H1 (cell line): ENCODE data around the gene MAPK8IP3. TPM values are rescaled to one million over a fixed set of nuclear protein-coding genes. Genes with fewer than 3 reads are reported as not detected.

Experiments
- BCL11A ChIP-seq, 2 experiments: IDR thresholded peaks; one replicate each; pipeline ENCODE4 v1.6.1; 2011; ENCODE audit warnings: low read depth in 2 of 2, low read length in 2 of 2, mild to moderate bottlenecking in 2 of 2
- CEBPB ChIP-seq: IDR thresholded peaks from 2 replicates; pipeline ENCODE4 v1.6.1; 2012; ENCODE audit warnings: low read depth, low read length
- EP300 ChIP-seq, 2 experiments: IDR thresholded peaks; 1 replicate in 1 of 2; 2 replicates in 1 of 2; pipeline ENCODE4 v1.6.1; 2011 to 2012; ENCODE audit warnings: low read depth in 2 of 2, low read length in 2 of 2, mild to moderate bottlenecking in 2 of 2, borderline replicate concordance in 1 of 2, inconsistent platforms in 1 of 2, moderate library complexity in 1 of 2
- RAD21 ChIP-seq, 2 experiments: IDR thresholded peaks in 1 of 2; conservative IDR thresholded peaks in 1 of 2; 2 replicates each; pipeline ENCODE4 v1.6.1; 2011; ENCODE audit warnings: low read depth in 2 of 2, low read length in 2 of 2, improper control_type of control experiment in 1 of 2, inconsistent platforms in 1 of 2, mild to moderate bottlenecking in 1 of 2, moderate library complexity in 1 of 2
- SAP30 ChIP-seq: fragments of 300-600 bp; sonication (generic); IDR thresholded peaks from 2 replicates; pipeline ENCODE4 v1.7.1; 2012; ENCODE audit warnings: low read length, moderate library complexity, mild to moderate bottlenecking, inconsistent platforms; ENCODE audit not compliant: insufficient read depth, insufficient replicate concordance
- SP1 ChIP-seq: IDR thresholded peaks from 2 replicates; pipeline ENCODE4 v1.6.1; 2011; ENCODE audit warnings: low read depth, low read length
- SP2 ChIP-seq: IDR thresholded peaks from 2 replicates; pipeline ENCODE4 v1.6.1; 2012; ENCODE audit warnings: mild to moderate bottlenecking, low read length, inconsistent platforms
- TEAD4 ChIP-seq: IDR thresholded peaks from 2 replicates; pipeline ENCODE4 v1.6.1; 2012; ENCODE audit warnings: low read depth, low read length, inconsistent platforms, mixed read lengths
- ZNF274 ChIP-seq: IDR thresholded peaks from 2 replicates; pipeline ENCODE4 v1.7.0; 2012; ENCODE audit warnings: low read length, borderline replicate concordance; ENCODE audit errors: extremely low read depth
- polyA plus RNA-seq, 7 experiments: library from polyadenylated mRNA; depleted of rRNA in 3 of 7; stranded (reverse) in 5 of 7; unstranded in 2 of 7; fragments of >200 nt in 5 of 7; fragments of 200-250 nt in 2 of 7; gene quantifications; 1 replicate in 5 of 7; 2 replicates in 1 of 7; 4 replicates in 1 of 7; pipeline versions ENCODE4 v1.2.1 to v1.2.3, GENCODE V29; 2011 to 2013; ENCODE audit warnings: missing spikeins in 2 of 7, mixed read lengths in 2 of 7
- total RNA-seq: library from RNA; stranded (reverse); fragmentation: NEBNext Ultra II Directional; extraction: Animal tissue kit (Norgen Biotek cat#: 25700); gene quantifications from 2 replicates; pipeline ENCODE4 v1.2.1, GENCODE V29; 2021
- TF ChIP-seq, protein P1 (sequence below): fragments of 300-600 bp; sonication (generic); IDR thresholded peaks from 2 replicates; pipeline ENCODE4 v1.7.1; 2012; ENCODE audit warnings: low read length, moderate library complexity, mild to moderate bottlenecking, inconsistent platforms; ENCODE audit not compliant: insufficient replicate concordance
- TF ChIP-seq, protein P2 (sequence below): IDR thresholded peaks from 2 replicates; pipeline ENCODE4 v1.6.1; 2012; ENCODE audit warnings: inconsistent platforms

The MAPK8IP3 gene
- total and polyA plus RNA-seq, 2 of the 8 experiments (the other 6 are each of a cell fraction or from before 2014, with no cell fraction given): 16.9 to 43.4 TPM

- TF ChIP-seq, protein P1, sequence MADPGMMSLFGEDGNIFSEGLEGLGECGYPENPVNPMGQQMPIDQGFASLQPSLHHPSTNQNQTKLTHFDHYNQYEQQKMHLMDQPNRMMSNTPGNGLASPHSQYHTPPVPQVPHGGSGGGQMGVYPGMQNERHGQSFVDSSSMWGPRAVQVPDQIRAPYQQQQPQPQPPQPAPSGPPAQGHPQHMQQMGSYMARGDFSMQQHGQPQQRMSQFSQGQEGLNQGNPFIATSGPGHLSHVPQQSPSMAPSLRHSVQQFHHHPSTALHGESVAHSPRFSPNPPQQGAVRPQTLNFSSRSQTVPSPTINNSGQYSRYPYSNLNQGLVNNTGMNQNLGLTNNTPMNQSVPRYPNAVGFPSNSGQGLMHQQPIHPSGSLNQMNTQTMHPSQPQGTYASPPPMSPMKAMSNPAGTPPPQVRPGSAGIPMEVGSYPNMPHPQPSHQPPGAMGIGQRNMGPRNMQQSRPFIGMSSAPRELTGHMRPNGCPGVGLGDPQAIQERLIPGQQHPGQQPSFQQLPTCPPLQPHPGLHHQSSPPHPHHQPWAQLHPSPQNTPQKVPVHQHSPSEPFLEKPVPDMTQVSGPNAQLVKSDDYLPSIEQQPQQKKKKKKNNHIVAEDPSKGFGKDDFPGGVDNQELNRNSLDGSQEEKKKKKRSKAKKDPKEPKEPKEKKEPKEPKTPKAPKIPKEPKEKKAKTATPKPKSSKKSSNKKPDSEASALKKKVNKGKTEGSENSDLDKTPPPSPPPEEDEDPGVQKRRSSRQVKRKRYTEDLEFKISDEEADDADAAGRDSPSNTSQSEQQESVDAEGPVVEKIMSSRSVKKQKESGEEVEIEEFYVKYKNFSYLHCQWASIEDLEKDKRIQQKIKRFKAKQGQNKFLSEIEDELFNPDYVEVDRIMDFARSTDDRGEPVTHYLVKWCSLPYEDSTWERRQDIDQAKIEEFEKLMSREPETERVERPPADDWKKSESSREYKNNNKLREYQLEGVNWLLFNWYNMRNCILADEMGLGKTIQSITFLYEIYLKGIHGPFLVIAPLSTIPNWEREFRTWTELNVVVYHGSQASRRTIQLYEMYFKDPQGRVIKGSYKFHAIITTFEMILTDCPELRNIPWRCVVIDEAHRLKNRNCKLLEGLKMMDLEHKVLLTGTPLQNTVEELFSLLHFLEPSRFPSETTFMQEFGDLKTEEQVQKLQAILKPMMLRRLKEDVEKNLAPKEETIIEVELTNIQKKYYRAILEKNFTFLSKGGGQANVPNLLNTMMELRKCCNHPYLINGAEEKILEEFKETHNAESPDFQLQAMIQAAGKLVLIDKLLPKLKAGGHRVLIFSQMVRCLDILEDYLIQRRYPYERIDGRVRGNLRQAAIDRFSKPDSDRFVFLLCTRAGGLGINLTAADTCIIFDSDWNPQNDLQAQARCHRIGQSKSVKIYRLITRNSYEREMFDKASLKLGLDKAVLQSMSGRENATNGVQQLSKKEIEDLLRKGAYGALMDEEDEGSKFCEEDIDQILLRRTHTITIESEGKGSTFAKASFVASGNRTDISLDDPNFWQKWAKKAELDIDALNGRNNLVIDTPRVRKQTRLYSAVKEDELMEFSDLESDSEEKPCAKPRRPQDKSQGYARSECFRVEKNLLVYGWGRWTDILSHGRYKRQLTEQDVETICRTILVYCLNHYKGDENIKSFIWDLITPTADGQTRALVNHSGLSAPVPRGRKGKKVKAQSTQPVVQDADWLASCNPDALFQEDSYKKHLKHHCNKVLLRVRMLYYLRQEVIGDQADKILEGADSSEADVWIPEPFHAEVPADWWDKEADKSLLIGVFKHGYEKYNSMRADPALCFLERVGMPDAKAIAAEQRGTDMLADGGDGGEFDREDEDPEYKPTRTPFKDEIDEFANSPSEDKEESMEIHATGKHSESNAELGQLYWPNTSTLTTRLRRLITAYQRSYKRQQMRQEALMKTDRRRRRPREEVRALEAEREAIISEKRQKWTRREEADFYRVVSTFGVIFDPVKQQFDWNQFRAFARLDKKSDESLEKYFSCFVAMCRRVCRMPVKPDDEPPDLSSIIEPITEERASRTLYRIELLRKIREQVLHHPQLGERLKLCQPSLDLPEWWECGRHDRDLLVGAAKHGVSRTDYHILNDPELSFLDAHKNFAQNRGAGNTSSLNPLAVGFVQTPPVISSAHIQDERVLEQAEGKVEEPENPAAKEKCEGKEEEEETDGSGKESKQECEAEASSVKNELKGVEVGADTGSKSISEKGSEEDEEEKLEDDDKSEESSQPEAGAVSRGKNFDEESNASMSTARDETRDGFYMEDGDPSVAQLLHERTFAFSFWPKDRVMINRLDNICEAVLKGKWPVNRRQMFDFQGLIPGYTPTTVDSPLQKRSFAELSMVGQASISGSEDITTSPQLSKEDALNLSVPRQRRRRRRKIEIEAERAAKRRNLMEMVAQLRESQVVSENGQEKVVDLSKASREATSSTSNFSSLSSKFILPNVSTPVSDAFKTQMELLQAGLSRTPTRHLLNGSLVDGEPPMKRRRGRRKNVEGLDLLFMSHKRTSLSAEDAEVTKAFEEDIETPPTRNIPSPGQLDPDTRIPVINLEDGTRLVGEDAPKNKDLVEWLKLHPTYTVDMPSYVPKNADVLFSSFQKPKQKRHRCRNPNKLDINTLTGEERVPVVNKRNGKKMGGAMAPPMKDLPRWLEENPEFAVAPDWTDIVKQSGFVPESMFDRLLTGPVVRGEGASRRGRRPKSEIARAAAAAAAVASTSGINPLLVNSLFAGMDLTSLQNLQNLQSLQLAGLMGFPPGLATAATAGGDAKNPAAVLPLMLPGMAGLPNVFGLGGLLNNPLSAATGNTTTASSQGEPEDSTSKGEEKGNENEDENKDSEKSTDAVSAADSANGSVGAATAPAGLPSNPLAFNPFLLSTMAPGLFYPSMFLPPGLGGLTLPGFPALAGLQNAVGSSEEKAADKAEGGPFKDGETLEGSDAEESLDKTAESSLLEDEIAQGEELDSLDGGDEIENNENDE: no peak
- TF ChIP-seq EP300 (IDR thresholded peaks at IDR 0.05; ENCODE audit: borderline replicate concordance in 1 of 2, low read depth in 2 of 2, low read length in 2 of 2): no peak
- no peak for TF ChIP-seq RAD21 (IDR thresholded peaks at IDR 0.05 in 1 of 2, conservative IDR thresholded peaks at IDR 0.05 in 1 of 2; ENCODE audit: low read depth in 2 of 2, low read length in 2 of 2)
- no peak for TF ChIP-seq ZNF274
- TF ChIP-seq, protein P2, sequence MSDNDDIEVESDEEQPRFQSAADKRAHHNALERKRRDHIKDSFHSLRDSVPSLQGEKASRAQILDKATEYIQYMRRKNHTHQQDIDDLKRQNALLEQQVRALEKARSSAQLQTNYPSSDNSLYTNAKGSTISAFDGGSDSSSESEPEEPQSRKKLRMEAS: no peak
- TF ChIP-seq SP2: no peak
- TF ChIP-seq SAP30: no peak
- TF ChIP-seq SP1: no peak
- no peak for TF ChIP-seq CEBPB
- no peak for TF ChIP-seq BCL11A (IDR thresholded peaks at IDR 0.05; ENCODE audit: low read depth in 2 of 2, low read length in 2 of 2)
- no peak for TF ChIP-seq TEAD4
These were observed 25.0 kb upstream of the MAPK8IP3 start (continued) for GRCh38 chr16:1681032-1681431.
